Thoracic aorta (tissue), 2 donors: Measurements from ENCODE around the gene COPZ1. TPM values are rescaled to one million over a fixed set of nuclear protein-coding genes. Genes with fewer than 3 reads are reported as not detected.
A peak's percentile ranks its signal among the peaks of the same experiment; 100 is the strongest.
"Not testable (repeated sequence)": the region's sequence is repeated elsewhere in the genome, so short reads cannot be mapped to it uniquely, and the experiment has no call there.

Experiments
- ATAC-seq: fragments of 150-250 bp; one replicate; pipeline ENCODE4 v1.8.0; 2017; ENCODE audit warnings: low read depth; ENCODE audit not compliant: insufficient number of reproducible peaks, low FRiP score
- DNase-seq: peaks from one replicate; pipeline ENCODE4 v3.0.0-alpha.2; 2020; ENCODE audit warnings: low spot score
- H3K27ac ChIP-seq, 2 donors: fragments of 200-600 bp; sonication (generic); 1 replicate in 1 of 2; 2 replicates in 1 of 2; pipeline ENCODE4 v1.5.1; 2016; ENCODE audit warnings: mild to moderate bottlenecking in 2 of 2, moderate library complexity in 2 of 2
- H3K27me3 ChIP-seq: fragments of 200-600 bp; sonication (generic); replicated peaks from 2 replicates; pipeline ENCODE4 v1.6.0; 2016; ENCODE audit warnings: mild to moderate bottlenecking; ENCODE audit not compliant: insufficient read depth
- H3K36me3 ChIP-seq: fragments of 200-600 bp; sonication (generic); one replicate; pipeline ENCODE4 v1.5.1; 2016
- H3K4me1 ChIP-seq, 2 donors: fragments of 200-600 bp; sonication (generic); 1 replicate in 1 of 2; 2 replicates in 1 of 2; pipeline versions ENCODE4 v1.5.1 to v1.6.0; 2016; ENCODE audit warnings: low read depth in 2 of 2, mild to moderate bottlenecking in 1 of 2; ENCODE audit not compliant: control insufficient read depth in 1 of 2
- H3K4me3 ChIP-seq: fragments of 200-600 bp; sonication (generic); 2 replicates; pipeline ENCODE4 v1.5.1; 2016; ENCODE audit warnings: mild to moderate bottlenecking
- H3K9me3 ChIP-seq: fragments of 200-600 bp; sonication (generic); 2 replicates; pipeline ENCODE4 v1.5.1; 2016
- CTCF ChIP-seq: fragments of 200-600 bp; sonication (generic); IDR thresholded peaks from one replicate; pipeline ENCODE4 v1.5.1; 2019; ENCODE audit warnings: antibody characterized with exemption
- total RNA-seq, 2 donors: library from RNA; depleted of rRNA; stranded (reverse); fragments of >200 nt; gene quantifications; one replicate each; pipeline versions ENCODE4 v1.1.0 to v1.2.3, GENCODE V29; 2016

The COPZ1 gene
- total RNA-seq, 2 donors from 2014 or later = 38.7 to 59.4 TPM

- TF ChIP-seq CTCF = no peak
- no peaks in the 10 kb centered on the region for H3K9me3 ChIP-seq
- no peaks in the 10 kb centered on the region for H3K36me3 ChIP-seq
- H3K27ac ChIP-seq = no peak overlapping the region
- H3K4me3 ChIP-seq = peak overlapping the region; percentile 7
- ATAC-seq (no peak), DNase-seq (no peak)
- H3K4me1 ChIP-seq = peaks cover 7 to 11% of the 10 kb centered on the region in 2 donors
- H3K27me3 ChIP-seq = no peaks in the 10 kb centered on the region
Measured at GRCh38 chr12:54304187-54304810, 20.6 kb upstream of the COPZ1 start.

GRCh38 chr12:54306925-54307741 lies 17.8 kb upstream of the COPZ1 start:
- no peaks in the 10 kb centered on the region for H3K9me3 ChIP-seq
- no peak for TF ChIP-seq CTCF
- H3K27me3 ChIP-seq = no peaks in the 10 kb centered on the region

GRCh38 chr12:54311051-54311450 lies 13.9 kb upstream of the COPZ1 start:
- H3K27me3 ChIP-seq = no peaks in the 10 kb centered on the region
- no peak overlapping the region for H3K27ac ChIP-seq
- no peak for ATAC-seq
- H3K4me3 ChIP-seq = no peak overlapping the region
- H3K36me3 ChIP-seq = no peaks in the 10 kb centered on the region
- H3K9me3 ChIP-seq = no peaks in the 10 kb centered on the region
- no peaks in the 10 kb centered on the region for H3K4me1 ChIP-seq
- TF ChIP-seq CTCF = no peak
- DNase-seq = no peak

More at GRCh38 chr12:54306925-54307741, 17.8 kb upstream of the COPZ1 start:
- no peaks in the 10 kb centered on the region for H3K4me1 ChIP-seq
- no peak overlapping the region for H3K4me3 ChIP-seq
- ATAC-seq (no peak), DNase-seq (peak; percentile 29)
- H3K36me3 ChIP-seq = no peaks in the 10 kb centered on the region
- no peak overlapping the region for H3K27ac ChIP-seq

GRCh38 chr12:54312309-54312708 lies 12.6 kb upstream of the COPZ1 start:
- not testable (repeated sequence) for H3K27me3 ChIP-seq, H3K4me3 ChIP-seq, H3K27ac ChIP-seq, ATAC-seq, H3K9me3 ChIP-seq, H3K4me1 ChIP-seq, H3K36me3 ChIP-seq, DNase-seq

GRCh38 chr12:54321363-54321762 lies 3.6 kb upstream of the COPZ1 start:
- Histone ChIP-seq H3K27me3 (no peaks in the 10 kb centered on the region), H3K9me3 (no peaks in the 10 kb centered on the region), H3K36me3 (no peaks in the 10 kb centered on the region), H3K27ac (no peak overlapping the region), H3K4me1 (peaks cover 3 to 10% of the 10 kb centered on the region in 2 donors), H3K4me3 (no peak overlapping the region)
- no peak for ATAC-seq
- no peak for TF ChIP-seq CTCF
- no peak for DNase-seq

- Histone ChIP-seq H3K4me3 (peak overlapping the region; percentile 73), H3K27ac (peak overlapping the region; percentile 60 to 87), H3K4me1 (peaks cover 14 to 43% of the 10 kb centered on the region in 2 donors)
- H3K27me3 ChIP-seq, ATAC-seq, DNase-seq, H3K36me3 ChIP-seq, H3K9me3 ChIP-seq: not testable (repeated sequence)
Measured at GRCh38 chr12:54325442-54326109, 645 bp downstream of the COPZ1 start.
